ENCODE measurements around the gene BSPRY.
"Not testable (repeated sequence)": the region's sequence is repeated elsewhere in the genome, so short reads cannot be mapped to it uniquely, and the experiment has no call there.

BSPRY gene

GRCh38 chr9:113341712-113342410, 7.5 kb upstream of the BSPRY start:
- no peak for DNase-seq

GRCh38 chr9:113343732-113344231, 5.6 kb upstream of the BSPRY start:
- peak; percentile 71 for DNase-seq

GRCh38 chr9:113345190-113345589, 4.2 kb upstream of the BSPRY start:
- DNase-seq: no peak

GRCh38 chr9:113345671-113346070, 3.7 kb upstream of the BSPRY start:
- DNase-seq: no peak

GRCh38 chr9:113348437-113348836, 904 bp upstream of the BSPRY start:
- DNase-seq: no peak

GRCh38 chr9:113349066-113349444, 286 bp upstream of the BSPRY start:
- no peak for DNase-seq

GRCh38 chr9:113350107-113350661, 843 bp downstream of the BSPRY start:
- no peak for DNase-seq

GRCh38 chr9:113350937-113351336, 1.6 kb downstream of the BSPRY start:
- no peak for DNase-seq

- DNase-seq: no peak
Observed at GRCh38 chr9:113352006-113352405, 2.7 kb downstream of the BSPRY start.

GRCh38 chr9:113352411-113352810, 3.1 kb downstream of the BSPRY start:
- DNase-seq: no peak

GRCh38 chr9:113355040-113355596, 5.8 kb downstream of the BSPRY start:
- no peak for DNase-seq

GRCh38 chr9:113356686-113357292, 7.4 kb downstream of the BSPRY start:
- no peak for DNase-seq

- DNase-seq: no peak
Observed at GRCh38 chr9:113359385-113359784, 10.0 kb downstream of the BSPRY start.

- DNase-seq: no peak
Observed at GRCh38 chr9:113360242-113360842, 11.0 kb downstream of the BSPRY start.

GRCh38 chr9:113361304-113362018, 12.1 kb downstream of the BSPRY start:
- DNase-seq: peak; percentile 1

- DNase-seq: no peak
Observed at GRCh38 chr9:113363336-113363735, 14.0 kb downstream of the BSPRY start.

GRCh38 chr9:113364951-113365350, 15.6 kb downstream of the BSPRY start:
- no peak for DNase-seq

- not testable (repeated sequence) for DNase-seq
Observed at GRCh38 chr9:113365652-113366051, 16.3 kb downstream of the BSPRY start.

- DNase-seq: no peak
Observed at GRCh38 chr9:113368348-113368981, 19.1 kb downstream of the BSPRY start.

GRCh38 chr9:113368982-113369854, 19.9 kb downstream of the BSPRY start:
- DNase-seq: no peak

GRCh38 chr9:113369855-113370140, 20.5 kb downstream of the BSPRY start:
- no peak for DNase-seq
